GM12872 (cell line): ENCODE data around the gene NUTM1.

Experiments used
- CTCF ChIP-seq: IDR thresholded peaks from 3 replicates; pipeline ENCODE4 v1.5.1; 2011; ENCODE audit warnings: low read depth, mild to moderate bottlenecking, low read length, moderate library complexity; ENCODE audit not compliant: insufficient read depth

NUTM1 gene, protein sequence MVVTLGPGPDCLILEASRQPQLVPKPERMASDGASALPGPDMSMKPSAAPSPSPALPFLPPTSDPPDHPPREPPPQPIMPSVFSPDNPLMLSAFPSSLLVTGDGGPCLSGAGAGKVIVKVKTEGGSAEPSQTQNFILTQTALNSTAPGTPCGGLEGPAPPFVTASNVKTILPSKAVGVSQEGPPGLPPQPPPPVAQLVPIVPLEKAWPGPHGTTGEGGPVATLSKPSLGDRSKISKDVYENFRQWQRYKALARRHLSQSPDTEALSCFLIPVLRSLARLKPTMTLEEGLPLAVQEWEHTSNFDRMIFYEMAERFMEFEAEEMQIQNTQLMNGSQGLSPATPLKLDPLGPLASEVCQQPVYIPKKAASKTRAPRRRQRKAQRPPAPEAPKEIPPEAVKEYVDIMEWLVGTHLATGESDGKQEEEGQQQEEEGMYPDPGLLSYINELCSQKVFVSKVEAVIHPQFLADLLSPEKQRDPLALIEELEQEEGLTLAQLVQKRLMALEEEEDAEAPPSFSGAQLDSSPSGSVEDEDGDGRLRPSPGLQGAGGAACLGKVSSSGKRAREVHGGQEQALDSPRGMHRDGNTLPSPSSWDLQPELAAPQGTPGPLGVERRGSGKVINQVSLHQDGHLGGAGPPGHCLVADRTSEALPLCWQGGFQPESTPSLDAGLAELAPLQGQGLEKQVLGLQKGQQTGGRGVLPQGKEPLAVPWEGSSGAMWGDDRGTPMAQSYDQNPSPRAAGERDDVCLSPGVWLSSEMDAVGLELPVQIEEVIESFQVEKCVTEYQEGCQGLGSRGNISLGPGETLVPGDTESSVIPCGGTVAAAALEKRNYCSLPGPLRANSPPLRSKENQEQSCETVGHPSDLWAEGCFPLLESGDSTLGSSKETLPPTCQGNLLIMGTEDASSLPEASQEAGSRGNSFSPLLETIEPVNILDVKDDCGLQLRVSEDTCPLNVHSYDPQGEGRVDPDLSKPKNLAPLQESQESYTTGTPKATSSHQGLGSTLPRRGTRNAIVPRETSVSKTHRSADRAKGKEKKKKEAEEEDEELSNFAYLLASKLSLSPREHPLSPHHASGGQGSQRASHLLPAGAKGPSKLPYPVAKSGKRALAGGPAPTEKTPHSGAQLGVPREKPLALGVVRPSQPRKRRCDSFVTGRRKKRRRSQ

GRCh38 chr15:34342737-34343575 is at the start of gene NUTM1, which contains the start of gene NOP10:
TSS of gene NUTM1 (plus strand) at chr15:34343315. CDS start at chr15:34343697, 382 bp downstream.
TSS of gene NOP10 (minus strand) at chr15:34343136. CDS start at chr15:34343073, 63 bp downstream.
- peak; percentile 94 for TF ChIP-seq CTCF

GRCh38 chr15:34297059-34297458 is 46.1 kb upstream of the NUTM1 start:
- TF ChIP-seq CTCF = no peak

DNA sequence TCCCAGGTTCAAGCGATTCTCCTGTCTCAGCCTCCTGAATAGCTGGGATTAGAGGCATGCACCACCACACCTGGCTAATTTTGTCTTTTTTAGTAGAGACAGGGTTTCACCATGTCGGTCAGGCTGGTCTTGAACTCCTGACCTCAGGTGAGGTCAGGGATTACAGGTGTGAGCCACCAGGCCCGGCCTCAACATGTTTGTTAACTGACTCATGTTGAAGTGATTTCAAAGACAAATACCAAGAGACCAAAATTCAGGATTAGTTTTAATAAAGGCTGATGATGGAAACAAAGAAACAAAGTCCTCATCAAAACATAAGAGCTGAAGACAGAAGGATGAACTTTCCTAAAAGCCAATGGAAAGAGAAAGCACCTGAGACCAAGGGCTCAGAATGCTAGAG is 42.1 kb upstream of the NUTM1 start:
- no peak for TF ChIP-seq CTCF

- TF ChIP-seq CTCF = no peak
Observed at GRCh38 chr15:34304613-34305012, 38.5 kb upstream of the NUTM1 start.

DNA sequence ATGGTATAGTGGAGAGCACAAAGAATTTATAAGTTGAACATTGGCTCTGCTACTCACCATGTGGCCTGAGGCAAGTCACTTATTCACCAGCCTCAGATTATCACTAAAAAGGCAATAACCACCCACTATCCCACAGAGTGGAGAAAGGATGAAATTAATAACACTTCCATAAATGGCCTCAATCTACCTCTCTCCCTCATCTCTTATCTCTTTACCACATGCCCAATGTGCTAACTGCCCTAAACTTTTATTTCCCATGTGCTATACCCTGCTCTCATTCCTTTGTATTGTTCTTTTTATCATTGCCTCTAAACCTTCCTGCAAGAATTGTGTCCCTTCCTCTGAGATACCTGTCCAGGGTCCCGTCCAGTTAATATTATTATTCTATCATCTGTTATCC is 31.6 kb upstream of the NUTM1 start:
- no peak for TF ChIP-seq CTCF

GRCh38 chr15:34314491-34315490 is 28.3 kb upstream of the NUTM1 start:
- TF ChIP-seq CTCF = no peak
